ENCODE measurements around the gene MAOA.
"Not testable (repeated sequence)": the region's sequence is repeated elsewhere in the genome, so short reads cannot be mapped to it uniquely, and the experiment has no call there.

Gene MAOA

DNA sequence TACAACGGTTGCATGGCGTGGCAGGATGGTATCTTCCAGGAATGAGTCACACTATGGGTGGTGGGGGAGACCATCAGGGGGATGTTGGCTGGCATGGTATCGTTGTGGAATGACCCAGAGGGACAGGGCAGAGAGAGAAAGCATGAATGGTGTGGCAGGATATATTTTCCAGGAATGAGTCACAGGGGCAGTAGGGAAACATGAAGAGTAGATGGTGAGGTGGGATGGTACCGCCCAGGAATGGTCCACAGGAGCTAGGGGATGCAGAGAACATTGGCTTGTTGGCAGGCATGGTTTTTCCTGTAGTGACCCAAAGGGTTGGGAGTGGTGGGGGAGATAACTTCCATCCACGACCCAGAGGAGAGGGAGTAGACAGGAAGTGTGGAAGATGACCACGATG is 62.4 kb downstream of the MAOA start:
- no peak for DNase-seq

GRCh38 chrX:43718956-43719355 is 62.9 kb downstream of the MAOA start:
- DNase-seq: no peak

DNA sequence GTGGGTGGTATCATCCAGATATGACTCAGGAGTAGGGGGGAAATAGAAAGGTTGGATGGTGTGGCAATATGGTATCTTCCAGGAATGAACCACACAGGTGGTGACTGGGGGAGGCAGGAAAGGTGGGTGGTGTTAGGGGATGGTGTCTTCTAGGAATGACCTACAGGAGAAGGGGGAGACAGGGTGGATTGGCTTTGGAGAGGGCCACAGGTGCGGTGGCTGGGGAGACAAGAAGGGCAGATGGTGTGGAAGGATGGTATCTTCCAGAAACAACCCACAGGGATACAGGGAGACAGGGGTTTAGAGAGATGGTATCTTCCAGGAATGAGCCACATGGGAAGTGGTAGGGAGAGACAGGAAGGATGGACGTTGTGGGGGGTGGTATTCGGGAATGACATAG is 64.0 kb downstream of the MAOA start:
- no peak for DNase-seq

GRCh38 chrX:43720961-43721360 is 64.9 kb downstream of the MAOA start:
- no peak for DNase-seq

DNA sequence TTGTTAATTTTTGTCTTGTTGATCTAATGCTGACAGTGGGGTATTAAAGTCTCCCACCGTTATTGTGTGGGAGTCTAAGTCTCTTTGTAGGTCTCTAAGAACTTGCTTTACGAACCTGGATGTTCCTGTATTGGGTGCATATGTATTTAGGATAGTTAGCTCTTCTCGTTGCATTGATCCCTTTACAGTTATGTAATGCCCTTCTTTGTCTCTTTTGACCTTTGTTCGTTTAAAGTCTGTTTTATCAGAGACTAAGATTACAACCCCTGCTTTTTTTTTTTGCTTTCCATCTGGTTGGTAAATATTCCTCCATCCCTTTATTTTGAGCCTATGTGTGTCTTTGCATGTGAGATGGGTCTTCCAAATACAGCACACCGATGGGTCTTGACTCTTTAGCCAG is 69.1 kb downstream of the MAOA start:
- DNase-seq: not testable (repeated sequence)

GRCh38 chrX:43727254-43727653 is 71.2 kb downstream of the MAOA start:
- not testable (repeated sequence) for DNase-seq

- no peak for DNase-seq
Measured at GRCh38 chrX:43728002-43728401, 71.9 kb downstream of the MAOA start.

DNA sequence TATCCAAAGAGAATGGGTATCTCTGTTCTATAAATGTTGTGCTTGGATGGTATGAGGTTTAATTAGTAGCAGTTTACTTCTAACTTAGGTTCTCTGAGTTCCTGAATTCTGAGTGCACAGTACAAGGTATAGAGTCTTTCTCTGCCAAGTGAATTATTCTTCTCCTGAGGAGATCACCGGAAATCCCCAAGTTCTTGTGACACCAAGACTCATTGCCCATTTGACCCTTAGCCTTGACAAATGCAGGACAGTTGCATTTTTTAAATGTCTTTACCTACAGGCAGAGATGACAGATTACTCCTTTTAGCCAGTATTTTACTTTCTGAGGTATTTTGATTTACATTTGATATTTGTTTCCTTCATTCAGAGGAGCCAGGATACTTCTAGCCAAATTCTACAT is 72.9 kb downstream of the MAOA start:
- no peak for DNase-seq

DNA sequence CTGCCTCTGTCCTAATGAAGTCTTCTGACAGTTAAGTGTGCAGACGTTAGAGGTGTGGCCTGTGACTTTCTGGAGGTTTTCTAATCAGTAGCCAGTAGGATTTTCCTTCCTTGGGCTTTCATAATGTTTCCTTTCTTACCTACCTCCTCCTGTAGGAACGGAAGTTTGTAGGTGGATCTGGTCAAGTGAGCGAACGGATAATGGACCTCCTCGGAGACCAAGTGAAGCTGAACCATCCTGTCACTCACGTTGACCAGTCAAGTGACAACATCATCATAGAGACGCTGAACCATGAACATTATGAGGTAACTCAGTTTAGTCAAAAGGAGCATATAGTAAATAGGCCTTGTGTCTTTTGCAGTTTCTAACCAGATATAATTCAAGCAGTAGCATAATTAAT is 75.0 kb downstream of the MAOA start:
- DNase-seq: no peak

DNA sequence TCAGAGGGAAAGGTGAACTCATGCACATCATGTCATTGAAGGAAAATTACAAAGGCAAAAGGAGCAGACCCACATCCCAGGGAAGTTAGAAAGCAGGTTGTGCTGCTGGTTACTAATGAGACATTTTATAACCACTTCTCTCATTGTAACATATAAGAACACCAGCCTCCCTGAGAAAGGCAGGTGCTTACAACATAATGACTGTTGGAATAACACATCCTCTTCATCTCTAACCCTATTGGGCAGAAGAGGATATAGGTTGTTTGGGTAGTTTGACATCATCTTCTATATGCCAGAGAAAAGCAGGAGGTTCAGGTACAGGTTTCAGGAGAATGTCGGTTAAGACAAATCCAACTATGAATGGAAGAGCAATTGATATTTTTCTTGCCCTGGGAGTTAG is 77.6 kb downstream of the MAOA start:
- no peak for DNase-seq

DNA sequence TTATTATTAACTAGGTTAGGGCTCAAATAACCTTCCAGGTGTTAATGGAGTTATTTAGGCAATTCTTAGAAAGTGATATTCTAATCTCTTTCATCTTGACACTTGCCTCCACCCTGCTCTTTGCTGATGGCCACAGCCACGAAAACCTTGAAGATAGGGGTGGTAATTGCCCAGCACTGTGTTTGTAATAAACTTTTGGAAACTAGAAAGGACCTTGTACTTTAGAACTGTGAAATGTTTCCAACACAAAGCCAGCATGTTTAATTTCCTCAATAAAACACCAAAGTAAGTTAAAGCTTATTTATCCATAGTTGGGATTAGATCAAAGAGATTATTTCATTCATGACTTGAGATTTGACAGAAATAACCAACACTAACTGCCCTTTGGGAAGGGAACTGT is 78.3 kb downstream of the MAOA start:
- DNase-seq: no peak

GRCh38 chrX:43735534-43735933 is 79.4 kb downstream of the MAOA start:
- no peak for DNase-seq

GRCh38 chrX:43735957-43736356 is 79.9 kb downstream of the MAOA start:
- no peak for DNase-seq

GRCh38 chrX:43741843-43742573 is 85.9 kb downstream of the MAOA start:
- DNase-seq: no peak

GRCh38 chrX:43743100-43743822 is 87.2 kb downstream of the MAOA start:
- DNase-seq: no peak

DNA sequence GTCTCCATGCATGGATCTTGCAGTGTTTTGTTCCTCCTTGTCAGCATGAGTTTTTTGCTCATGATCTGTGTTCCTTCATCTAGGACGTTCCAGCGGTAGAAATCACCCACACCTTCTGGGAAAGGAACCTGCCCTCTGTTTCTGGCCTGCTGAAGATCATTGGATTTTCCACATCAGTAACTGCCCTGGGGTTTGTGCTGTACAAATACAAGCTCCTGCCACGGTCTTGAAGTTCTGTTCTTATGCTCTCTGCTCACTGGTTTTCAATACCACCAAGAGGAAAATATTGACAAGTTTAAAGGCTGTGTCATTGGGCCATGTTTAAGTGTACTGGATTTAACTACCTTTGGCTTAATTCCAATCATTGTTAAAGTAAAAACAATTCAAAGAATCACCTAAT is 88.2 kb downstream of the MAOA start:
- DNase-seq: no peak

- no peak for DNase-seq
Measured at GRCh38 chrX:43745938-43746721, 90.0 kb downstream of the MAOA start.

GRCh38 chrX:43747476-43747875 is 91.4 kb downstream of the MAOA start:
- DNase-seq: no peak

GRCh38 chrX:43750248-43750676 is 94.2 kb downstream of the MAOA start:
- DNase-seq: no peak

DNA sequence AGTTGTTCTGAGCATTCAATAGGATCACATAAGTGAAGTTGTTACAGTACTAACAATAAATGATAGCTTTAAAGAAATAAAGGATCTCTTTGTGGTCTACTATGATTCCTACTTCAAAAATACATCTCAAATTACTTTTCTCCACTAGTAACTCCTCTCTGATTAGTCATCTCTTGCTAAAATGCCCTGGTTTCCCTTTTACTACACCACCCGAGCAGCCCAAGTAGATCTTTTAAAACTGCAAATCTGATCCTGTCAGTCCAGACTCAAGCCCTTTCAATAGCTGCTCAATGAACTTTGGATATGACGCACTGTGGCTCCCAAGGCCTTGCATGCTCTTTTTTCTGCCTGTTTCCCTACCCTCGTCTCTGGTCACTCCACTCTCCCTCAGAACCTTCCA is 97.5 kb downstream of the MAOA start:
- no peak for DNase-seq

DNA sequence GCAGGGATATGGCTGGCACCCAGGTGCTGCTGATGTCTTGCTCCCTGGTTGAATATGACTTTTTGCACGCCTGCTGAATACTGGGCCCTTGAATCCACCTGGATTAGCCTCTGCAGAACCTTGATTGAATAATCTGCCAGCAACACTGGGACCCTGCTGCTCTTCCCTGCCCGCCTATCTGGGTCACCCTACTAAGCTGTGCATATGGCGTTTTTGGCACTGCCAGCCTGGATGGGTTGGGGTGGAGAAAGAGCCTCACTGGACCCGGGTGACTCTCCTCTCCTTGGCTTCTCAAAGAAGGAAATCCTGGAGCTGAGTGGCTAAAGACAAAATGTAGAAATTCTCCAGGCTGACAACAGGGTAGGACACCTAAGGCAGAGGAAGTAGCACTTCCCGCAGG is 100.0 kb downstream of the MAOA start:
- no peak for DNase-seq

DNA sequence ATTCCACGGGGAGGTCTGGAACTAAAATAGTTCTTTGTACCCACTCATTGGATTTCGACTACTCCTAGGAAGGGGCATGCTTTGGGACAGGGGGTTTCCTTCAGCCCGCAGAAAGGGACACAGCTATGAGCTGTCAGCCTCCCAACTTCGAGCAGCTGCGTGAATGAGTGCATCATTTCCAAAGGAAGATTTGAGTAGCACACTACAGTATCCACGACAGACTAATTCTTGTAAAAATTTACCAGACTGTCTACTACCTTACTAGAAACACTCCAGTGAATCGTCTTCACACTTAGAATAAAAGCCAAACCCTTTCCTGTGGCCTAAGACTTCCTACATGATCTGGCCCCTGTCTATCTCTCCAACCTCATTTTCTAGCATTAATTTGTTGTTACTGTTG is 101.9 kb downstream of the MAOA start:
- no peak for DNase-seq

DNA sequence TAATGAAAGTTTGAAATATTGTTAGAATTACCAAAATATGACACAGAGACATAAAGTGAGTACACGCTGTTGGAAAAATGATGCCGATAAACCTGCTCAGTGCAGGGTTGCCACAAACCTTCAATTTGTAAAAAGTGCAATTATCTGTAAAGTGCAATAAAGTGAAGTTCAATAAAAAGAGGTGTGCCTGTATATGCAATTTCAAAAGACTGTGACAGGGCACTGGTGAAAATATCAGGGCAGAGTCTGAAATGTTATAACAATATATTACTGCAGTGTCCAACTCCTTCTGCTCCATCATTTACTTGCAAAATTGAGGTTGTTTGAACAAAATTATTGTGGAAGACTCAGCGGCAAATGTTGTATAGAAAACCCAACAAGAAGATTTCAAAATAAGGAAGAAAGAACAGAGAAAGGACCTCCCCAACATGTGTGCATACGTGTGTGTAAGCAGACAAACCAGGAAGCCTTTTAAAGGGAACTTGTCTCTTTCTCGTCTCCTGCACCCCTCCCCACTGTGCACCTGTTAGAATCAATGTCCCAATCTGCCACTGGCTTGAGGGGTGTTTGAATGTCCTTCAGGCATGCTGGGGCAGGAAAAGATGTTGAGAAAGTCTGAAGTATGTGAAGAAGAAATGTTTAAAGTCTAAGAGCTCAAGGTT is 130.0 kb downstream of the MAOA start:
- no peak for DNase-seq
